Measurements from ENCODE around the gene WHRN.

The WHRN gene

GRCh38 chr9:114446036-114446435 is 59.2 kb downstream of the WHRN start:
- DNase-seq: no peak

DNA sequence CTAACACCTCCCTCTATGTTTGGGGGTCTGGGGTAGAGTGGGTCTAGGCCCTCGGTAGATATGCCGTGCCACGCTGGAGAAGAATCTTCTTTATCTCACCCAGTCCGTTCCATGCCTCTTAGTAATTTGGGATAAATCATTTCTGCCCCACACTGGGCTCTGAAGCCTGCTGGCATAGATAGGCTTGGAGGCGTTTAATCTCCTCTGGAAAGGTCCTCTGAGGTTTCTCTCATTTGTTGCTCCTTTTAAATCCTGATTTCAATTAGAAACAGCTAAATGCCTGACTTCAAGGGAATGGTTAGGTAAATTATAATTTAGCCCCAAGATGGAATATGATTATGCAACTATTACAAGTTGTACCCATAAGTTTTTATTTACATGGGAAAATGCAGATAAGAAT is 59.7 kb downstream of the WHRN start:
- no peak for DNase-seq

DNA sequence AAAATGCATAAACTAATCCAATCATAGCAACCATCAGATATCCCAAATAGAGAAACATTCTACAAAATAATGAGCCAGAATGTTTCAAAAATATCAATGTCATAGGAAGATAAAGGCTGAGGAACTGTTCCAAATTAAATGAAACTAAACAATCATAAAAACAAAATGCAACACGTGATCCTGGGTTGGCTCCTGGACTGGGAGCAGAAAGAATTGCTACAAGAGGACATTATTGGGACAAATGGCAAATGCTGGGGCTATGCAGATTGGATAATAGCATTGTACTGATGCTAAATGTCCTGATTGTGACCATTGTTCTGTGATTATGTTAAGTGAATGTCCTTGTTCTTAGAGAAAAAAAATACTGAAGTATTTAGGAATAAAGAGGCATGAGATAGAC is 63.3 kb downstream of the WHRN start:
- DNase-seq: no peak

- no peak for DNase-seq
Observed at GRCh38 chr9:114437401-114437893, 67.8 kb downstream of the WHRN start.

DNA sequence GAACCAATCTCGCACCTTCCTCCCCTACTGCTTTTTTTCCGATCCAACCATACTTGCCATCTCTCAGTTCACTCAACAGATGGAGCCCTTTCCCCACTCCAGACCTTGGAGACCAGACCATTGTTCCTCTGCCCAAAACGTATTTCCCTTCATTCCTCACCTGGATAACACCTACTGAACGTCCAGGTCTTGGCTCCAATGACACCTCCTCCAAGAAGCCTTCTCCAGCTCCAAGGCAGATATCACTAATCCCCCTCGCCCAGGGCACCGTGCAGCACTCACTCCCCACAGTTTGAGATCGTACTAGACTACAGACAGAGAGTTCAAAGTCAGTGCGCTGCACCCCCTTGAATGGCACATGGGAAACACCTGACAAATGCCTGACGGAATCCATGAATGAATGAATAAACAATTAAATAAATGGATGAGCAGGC is 70.4 kb downstream of the WHRN start:
- DNase-seq: no peak

- DNase-seq: no peak
Observed at GRCh38 chr9:114433720-114434255, 71.5 kb downstream of the WHRN start.

DNA sequence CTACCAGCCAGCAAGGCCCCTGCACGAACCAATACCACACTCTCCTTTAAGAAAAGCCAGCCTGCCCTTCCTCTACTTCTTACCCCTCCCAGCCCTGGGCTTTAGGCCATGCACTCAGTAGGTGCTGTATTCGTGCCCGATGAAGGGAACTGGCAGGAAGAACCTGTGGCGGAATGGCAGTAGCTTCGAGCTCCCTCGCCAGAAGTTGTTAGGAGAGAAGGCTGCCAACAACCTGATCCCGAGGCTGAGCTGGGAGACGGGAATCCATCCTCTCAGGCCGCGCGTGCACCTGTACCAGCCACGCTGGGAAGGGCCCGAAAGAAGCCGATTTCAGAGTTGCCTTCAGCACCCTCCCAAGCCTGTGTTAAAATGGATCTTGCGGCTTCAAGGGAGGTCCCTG is 72.2 kb downstream of the WHRN start:
- no peak for DNase-seq

DNA sequence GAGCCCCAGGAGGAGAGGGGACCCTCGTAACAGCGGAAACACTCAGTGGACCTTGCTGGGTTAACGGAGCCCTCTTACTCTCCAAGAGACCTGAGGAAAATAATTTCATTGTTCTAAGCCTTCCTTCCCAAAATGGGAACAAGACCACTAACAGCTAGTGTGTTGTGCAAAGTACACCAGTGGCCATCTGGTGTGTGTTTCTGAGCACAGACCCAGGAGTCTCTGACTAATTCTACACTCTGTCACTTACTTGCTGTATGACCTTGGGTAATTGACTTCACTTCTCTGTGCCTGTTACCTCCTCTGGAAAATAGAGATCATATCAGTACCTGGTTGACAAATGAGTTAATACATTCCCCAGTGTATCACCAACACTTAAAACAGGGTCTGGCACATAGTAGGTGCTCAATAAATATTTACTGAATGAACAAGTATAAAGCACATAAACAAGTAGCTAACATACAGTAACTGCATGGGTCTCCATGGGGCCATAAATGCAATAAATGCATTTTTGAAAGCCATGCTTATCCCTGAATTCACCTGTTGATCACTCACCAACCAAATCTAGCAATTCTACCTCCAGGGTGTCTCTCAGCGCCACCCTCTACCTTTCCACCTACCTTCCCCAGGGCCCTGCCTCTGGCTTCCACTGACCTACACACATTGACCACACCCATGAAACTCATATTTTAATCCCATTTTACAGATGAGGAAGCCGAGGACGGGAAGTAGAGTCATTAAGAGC is 72.8 kb downstream of the WHRN start:
- DNase-seq: no peak

DNA sequence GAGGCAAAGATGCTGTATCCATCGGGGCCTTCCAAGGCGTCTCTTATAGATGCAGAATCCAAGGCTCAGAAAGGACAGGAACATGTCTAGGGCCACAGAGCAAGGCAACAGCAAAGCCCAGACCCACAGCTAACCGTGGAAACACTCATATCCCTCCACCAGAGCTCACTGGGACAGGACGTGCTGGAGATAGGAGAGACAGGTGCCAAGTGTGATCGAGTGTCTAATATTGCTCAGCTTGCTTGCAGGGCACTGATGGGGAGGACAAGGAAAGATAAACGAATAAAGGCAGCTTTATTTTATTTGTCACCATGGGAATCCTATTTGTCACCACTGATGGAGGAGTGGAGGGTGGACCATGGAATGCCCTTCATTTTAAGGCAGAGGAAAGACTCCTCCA is 73.5 kb downstream of the WHRN start:
- DNase-seq: no peak

DNA sequence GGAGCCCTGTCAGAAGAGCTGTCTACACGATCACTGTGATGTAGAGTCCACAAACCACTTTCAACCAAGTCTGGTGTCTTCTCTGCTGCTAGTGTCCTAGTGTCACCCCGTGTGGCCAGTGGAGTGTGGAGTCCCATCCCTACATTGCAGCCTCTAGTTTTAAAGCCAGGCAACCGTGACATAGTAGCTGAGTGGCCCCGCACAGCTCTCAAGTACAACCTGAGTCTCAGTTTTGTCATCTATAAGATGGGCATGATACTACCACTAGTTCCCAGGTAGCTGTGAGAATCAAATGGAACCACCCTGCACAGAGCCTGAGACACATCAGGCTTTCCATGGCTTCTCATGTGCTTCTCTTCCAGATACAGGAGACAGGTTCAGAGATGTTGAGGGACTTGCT is 74.3 kb downstream of the WHRN start:
- no peak for DNase-seq

GRCh38 chr9:114430457-114430856 is 74.8 kb downstream of the WHRN start:
- DNase-seq: no peak

DNA sequence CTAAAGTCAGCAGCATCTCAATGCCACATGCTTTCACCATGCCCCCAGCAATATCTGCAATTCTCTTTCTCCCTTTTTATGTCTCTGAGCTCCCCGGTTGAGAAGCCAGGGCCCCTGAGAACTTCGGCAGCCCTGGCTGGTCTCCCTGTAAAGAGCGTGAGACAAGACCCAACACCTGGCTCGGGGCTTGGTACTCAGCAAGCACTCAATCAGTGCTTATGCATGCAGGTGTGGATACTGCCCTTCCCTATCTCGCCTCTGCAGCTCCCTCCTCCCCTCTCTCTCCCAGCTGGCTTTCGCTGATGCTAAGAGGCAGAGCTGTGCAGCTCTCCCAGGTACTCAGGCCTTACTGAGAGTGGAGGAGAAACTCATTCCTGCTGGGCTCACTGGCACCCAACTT is 75.8 kb downstream of the WHRN start:
- no peak for DNase-seq

DNA sequence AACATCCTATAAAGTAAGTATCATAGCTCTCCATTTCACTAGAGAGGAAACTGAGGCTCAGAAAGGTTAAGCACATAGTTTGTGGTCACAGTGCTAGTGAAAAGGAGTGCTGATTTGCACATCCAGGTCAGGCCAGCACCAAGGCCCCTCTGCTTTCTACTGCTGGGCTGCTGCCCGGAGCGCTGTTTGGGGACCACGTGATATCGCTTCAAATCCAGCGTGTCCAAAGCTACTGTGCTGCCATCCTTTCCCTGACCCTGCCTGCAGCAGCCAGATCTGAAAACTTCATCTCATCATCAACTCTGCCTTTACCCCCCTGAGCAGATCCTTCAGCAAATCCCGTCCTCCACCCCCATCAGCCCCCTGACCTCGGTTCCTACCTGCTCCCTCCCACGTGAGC is 76.8 kb downstream of the WHRN start:
- DNase-seq: no peak

DNA sequence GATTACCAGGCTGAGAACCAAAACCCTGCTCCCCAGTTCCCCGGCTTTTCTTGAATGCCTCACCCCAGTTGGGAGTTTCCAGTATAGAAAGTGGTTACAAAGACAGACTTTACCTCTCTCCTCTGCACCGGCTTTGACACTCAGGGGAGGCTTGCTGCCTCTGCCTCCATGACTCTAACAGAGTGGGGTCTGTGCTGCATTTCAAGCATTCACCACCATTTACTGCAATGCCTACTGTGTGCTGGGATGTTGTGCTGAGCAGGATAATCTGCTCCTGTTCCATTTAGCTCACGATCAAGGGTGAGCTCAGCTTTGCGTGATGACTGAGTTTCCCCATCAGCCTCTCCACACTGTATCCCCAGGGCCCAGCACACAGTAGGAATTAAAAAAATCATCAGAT is 77.6 kb downstream of the WHRN start:
- DNase-seq: no peak

- no peak for DNase-seq
Observed at GRCh38 chr9:114426046-114426948, 79.0 kb downstream of the WHRN start.

- no peak for DNase-seq
Observed at GRCh38 chr9:114425126-114425525, 80.1 kb downstream of the WHRN start.

GRCh38 chr9:114424126-114424525 is 81.1 kb downstream of the WHRN start:
- DNase-seq: no peak

DNA sequence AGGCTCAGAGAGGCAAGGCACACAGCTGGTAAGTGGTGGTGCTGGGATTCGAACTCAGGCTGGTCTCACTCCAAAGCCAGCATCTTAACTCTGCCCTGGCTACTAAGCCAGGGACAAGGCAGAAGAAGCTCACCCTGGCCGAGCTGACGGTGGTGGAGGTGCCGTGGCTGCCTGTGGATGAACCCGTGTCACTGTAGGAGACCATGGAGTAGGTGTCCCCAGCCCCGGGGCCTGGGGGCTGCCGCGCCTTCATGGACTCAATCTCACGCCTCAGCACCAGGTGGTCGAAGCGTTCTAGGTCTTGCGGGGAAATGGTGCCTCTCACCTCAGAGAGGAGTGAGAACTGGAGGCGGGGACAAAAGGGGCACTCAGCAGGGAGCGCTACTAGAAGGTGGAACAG is 82.1 kb downstream of the WHRN start:
- no peak for DNase-seq

GRCh38 chr9:114421147-114421546 is 84.1 kb downstream of the WHRN start:
- no peak for DNase-seq

GRCh38 chr9:114419796-114420195 is 85.5 kb downstream of the WHRN start:
- DNase-seq: no peak

- DNase-seq: no peak
Observed at GRCh38 chr9:114418053-114418452, 87.2 kb downstream of the WHRN start.

- DNase-seq: no peak
Observed at GRCh38 chr9:114417511-114417910, 87.8 kb downstream of the WHRN start.

DNA sequence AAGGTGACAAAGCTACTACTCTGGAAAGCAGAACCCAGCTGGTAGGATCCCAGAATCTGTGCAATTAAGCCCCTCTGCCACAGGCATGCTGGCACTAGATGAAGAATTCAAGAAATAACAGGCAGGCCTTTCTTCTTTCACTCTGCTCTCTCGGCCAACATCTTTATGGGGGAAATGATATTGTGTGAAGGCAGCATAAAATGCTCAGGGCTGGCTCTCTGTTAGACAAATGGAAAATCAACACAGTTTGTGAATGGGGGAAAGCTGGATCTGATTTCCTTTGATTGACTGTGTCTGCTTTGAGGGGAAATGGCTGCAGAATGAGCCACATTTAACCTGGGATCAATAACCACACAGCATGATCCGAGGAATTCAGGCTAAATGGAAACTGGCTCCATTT is 88.4 kb downstream of the WHRN start:
- DNase-seq: no peak

DNA sequence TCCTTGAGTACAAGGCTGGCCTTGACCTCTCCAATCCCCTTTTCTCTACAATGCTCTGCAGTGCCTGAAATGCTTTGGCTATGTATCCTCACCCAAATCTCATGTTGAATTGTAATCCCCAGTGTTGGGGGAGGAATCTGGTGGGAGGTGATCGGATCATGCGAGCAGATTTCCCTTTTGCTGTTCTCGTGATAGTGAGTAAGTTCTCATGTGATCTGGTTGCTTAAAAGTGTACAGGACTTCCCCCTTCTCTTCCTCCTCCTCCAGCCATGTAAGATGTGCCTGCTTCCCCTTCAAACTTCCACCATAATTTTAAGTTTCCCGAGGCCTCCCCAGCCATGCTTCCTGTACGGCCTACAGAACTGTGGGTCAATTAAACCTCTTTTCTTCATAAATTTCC is 89.0 kb downstream of the WHRN start:
- DNase-seq: no peak
